GM23338 (cell line): ENCODE data around the gene IARS2. TPM values are rescaled to one million over a fixed set of nuclear protein-coding genes. Genes with fewer than 3 reads are reported as not detected.

Experiments
- ATAC-seq: fragments of 200-7000 bp; cut with Tn5 transposase; 3 replicates; pipeline ENCODE4 v1.9.1; 2020
- DNase-seq: peaks from one replicate; pipeline ENCODE4 v3.0.0-alpha.2; 2015; ENCODE audit warnings: low spot score
- H2AFZ ChIP-seq: fragments of 200-600 bp; sonication (generic); 2 replicates; pipeline ENCODE4 v1.8.0; 2016; ENCODE audit warnings: antibody characterized with exemption, mild to moderate bottlenecking, moderate library complexity
- H3F3A ChIP-seq: fragments of 200-600 bp; sonication (generic); replicated peaks from 2 replicates; pipeline ENCODE4 v1.8.0; 2017; ENCODE audit warnings: antibody characterized with exemption, mixed run types, low read depth
- H3K27ac ChIP-seq: fragments of 200-600 bp; sonication (generic); 2 replicates; pipeline ENCODE4 v1.6.1; 2016; ENCODE audit warnings: low read depth
- H3K27me3 ChIP-seq: fragments of 200-600 bp; sonication (generic); 2 replicates; pipeline ENCODE4 v1.8.0; 2016; ENCODE audit warnings: mild to moderate bottlenecking, mixed run types, moderate library complexity; ENCODE audit not compliant: insufficient read depth
- H3K36me3 ChIP-seq: fragments of 200-600 bp; sonication (generic); 2 replicates; pipeline ENCODE4 v1.8.0; 2016; ENCODE audit warnings: mild to moderate bottlenecking; ENCODE audit not compliant: insufficient read depth
- H3K4me1 ChIP-seq: fragments of 200-600 bp; sonication (generic); 2 replicates; pipeline ENCODE4 v1.8.0; 2016; ENCODE audit warnings: mild to moderate bottlenecking, moderate library complexity; ENCODE audit not compliant: insufficient read depth
- H3K4me2 ChIP-seq: fragments of 200-600 bp; sonication (generic); 2 replicates; pipeline ENCODE4 v1.7.1; 2017; ENCODE audit warnings: mixed run types
- H3K4me3 ChIP-seq: fragments of 200-600 bp; sonication (generic); 2 replicates; pipeline ENCODE4 v1.6.1; 2016; ENCODE audit warnings: mixed run types
- H3K79me2 ChIP-seq: fragments of 200-600 bp; sonication (generic); replicated peaks from 2 replicates; pipeline ENCODE4 v1.8.0; 2017; ENCODE audit warnings: mild to moderate bottlenecking; ENCODE audit not compliant: insufficient read depth
- H3K9me2 ChIP-seq: fragments of 200-600 bp; sonication (generic); 2 replicates; pipeline ENCODE4 v1.8.0; 2017; ENCODE audit not compliant: insufficient read depth
- H4K20me1 ChIP-seq: fragments of 200-600 bp; sonication (generic); replicated peaks from 2 replicates; pipeline ENCODE4 v1.8.0; 2017; ENCODE audit warnings: mild to moderate bottlenecking; ENCODE audit not compliant: insufficient read depth
- H3K27ac Mint-ChIP-seq: 2 replicates; pipeline ENCODE4 v1.8.0; 2020; ENCODE audit warnings: inconsistent platforms, mild to moderate bottlenecking, moderate library complexity, mixed read lengths
- H3K27me3 Mint-ChIP-seq: 3 replicates; pipeline ENCODE4 v1.8.0; 2022; ENCODE audit warnings: low read depth, mild to moderate bottlenecking, moderate library complexity, mixed read lengths, inconsistent platforms; ENCODE audit not compliant: insufficient read depth, poor library complexity
- H3K36me3 Mint-ChIP-seq: 3 replicates; pipeline ENCODE4 v1.8.0; 2021; ENCODE audit warnings: low read depth, mild to moderate bottlenecking, inconsistent platforms, moderate library complexity, mixed read lengths
- H3K4me1 Mint-ChIP-seq: 3 replicates; pipeline ENCODE4 v1.8.0; 2020; ENCODE audit warnings: mild to moderate bottlenecking, inconsistent platforms, mixed read lengths
- H3K4me3 Mint-ChIP-seq: 3 replicates; pipeline ENCODE4 v1.8.0; 2021; ENCODE audit warnings: moderate library complexity, mild to moderate bottlenecking, inconsistent platforms, mixed read lengths
- H3K9me3 Mint-ChIP-seq: 3 replicates; pipeline ENCODE4 v1.8.0; 2020; ENCODE audit warnings: moderate library complexity, mild to moderate bottlenecking, inconsistent platforms, mixed read lengths
- CREB1 ChIP-seq: fragments of 250-450 bp; sonication (Bioruptor Pico); IDR thresholded peaks from 2 replicates; pipeline ENCODE4 v1.5.0; 2020; ENCODE audit warnings: low read depth, mild to moderate bottlenecking, moderate library complexity
- EZH2 ChIP-seq: fragments of 200-600 bp; sonication (generic); IDR thresholded peaks from one replicate; pipeline ENCODE4 v1.8.0; 2017; ENCODE audit warnings: antibody characterized with exemption, mild to moderate bottlenecking, low read depth; ENCODE audit not compliant: unreplicated experiment
- EZH2phosphoT487 ChIP-seq: fragments of 200-600 bp; sonication (generic); IDR thresholded peaks from one replicate; pipeline ENCODE4 v1.8.1; 2018; ENCODE audit warnings: antibody characterized with exemption; ENCODE audit not compliant: unreplicated experiment
- JUNB ChIP-seq: IDR thresholded peaks from one replicate; pipeline ENCODE4 v1.6.1; 2016; ENCODE audit warnings: antibody characterized with exemption; ENCODE audit not compliant: unreplicated experiment
- POLR2AphosphoS5 ChIP-seq: IDR thresholded peaks from 2 replicates; pipeline ENCODE4 v1.6.1; 2016; ENCODE audit warnings: antibody characterized with exemption, low read depth
- REST ChIP-seq: IDR thresholded peaks from one replicate; pipeline ENCODE4 v1.6.1; 2018; ENCODE audit warnings: antibody characterized with exemption; ENCODE audit not compliant: unreplicated experiment
- STAT1 ChIP-seq: IDR thresholded peaks from one replicate; pipeline ENCODE4 v1.6.1; 2016; ENCODE audit warnings: antibody characterized with exemption; ENCODE audit not compliant: unreplicated experiment
- ZNF114 ChIP-seq: fragments of 250-450 bp; sonication (Bioruptor Pico); IDR thresholded peaks from 2 replicates; pipeline ENCODE4 v1.5.0; 2020; ENCODE audit warnings: mild to moderate bottlenecking, moderate library complexity
- polyA plus RNA-seq: library from polyadenylated mRNA; unstranded; fragments of >200 nt; fragmentation: Nextera tagmentation; extraction: Ambion mirVana; gene quantifications from 2 replicates; pipeline ENCODE4 v1.2.1, GENCODE V29; 2016
- total RNA-seq: library from RNA; depleted of rRNA; stranded (reverse); fragments of >200 nt; shearing (Covaris generic); gene quantifications from 2 replicates; pipeline ENCODE4 v1.2.3, GENCODE V29; 2014
- TF ChIP-seq, protein P1 (sequence below): fragments of 250-450 bp; sonication (Bioruptor Pico); IDR thresholded peaks from 2 replicates; pipeline ENCODE4 v1.5.0; 2020; ENCODE audit warnings: mild to moderate bottlenecking, moderate library complexity
- TF ChIP-seq, protein P2 (sequence below): IDR thresholded peaks from 2 replicates; pipeline ENCODE4 v1.6.1; 2016; ENCODE audit warnings: antibody characterized with exemption
- TF ChIP-seq, protein P3 (sequence below), 2 experiments: fragments of 200-600 bp in 1 of 2; sonication (generic) in 1 of 2; conservative IDR thresholded peaks; 2 replicates each; pipeline versions ENCODE4 v1.5.1 to v1.6.1; 2016 to 2017; ENCODE audit warnings: antibody characterized with exemption in 2 of 2, low read depth in 2 of 2, mild to moderate bottlenecking in 2 of 2, moderate library complexity in 1 of 2

IARS2 gene
- total and polyA plus RNA-seq, 2 experiments from 2014 or later: 33.3 to 75.6 TPM

- H3K4me1 Mint-ChIP-seq: peaks cover 9% of the 10 kb centered on the region
- Histone ChIP-seq H3K79me2 (no peaks in the 10 kb centered on the region), H3K36me3 (peaks cover 2% of the 10 kb centered on the region; the same call in 1 of the 2 replicates), H3K4me3 (no peak overlapping the region), H3K27me3 (no peaks in the 10 kb centered on the region), H2AFZ (no peak overlapping the region), H4K20me1 (no peaks in the 10 kb centered on the region), H3K4me2 (no peak overlapping the region), H3K27ac (no peak overlapping the region), H3K9me2 (no peaks in the 10 kb centered on the region), H3F3A (no peaks in the 10 kb centered on the region), H3K4me1 (peaks cover 14% of the 10 kb centered on the region; the same call in 1 of the 2 replicates)
- H3K9me3 Mint-ChIP-seq: no peaks in the 10 kb centered on the region
- H3K27ac Mint-ChIP-seq: no peak overlapping the region
- no peak overlapping the region for H3K4me3 Mint-ChIP-seq
- H3K27me3 Mint-ChIP-seq: peaks cover 2% of the 10 kb centered on the region
- TF ChIP-seq, protein P1, sequence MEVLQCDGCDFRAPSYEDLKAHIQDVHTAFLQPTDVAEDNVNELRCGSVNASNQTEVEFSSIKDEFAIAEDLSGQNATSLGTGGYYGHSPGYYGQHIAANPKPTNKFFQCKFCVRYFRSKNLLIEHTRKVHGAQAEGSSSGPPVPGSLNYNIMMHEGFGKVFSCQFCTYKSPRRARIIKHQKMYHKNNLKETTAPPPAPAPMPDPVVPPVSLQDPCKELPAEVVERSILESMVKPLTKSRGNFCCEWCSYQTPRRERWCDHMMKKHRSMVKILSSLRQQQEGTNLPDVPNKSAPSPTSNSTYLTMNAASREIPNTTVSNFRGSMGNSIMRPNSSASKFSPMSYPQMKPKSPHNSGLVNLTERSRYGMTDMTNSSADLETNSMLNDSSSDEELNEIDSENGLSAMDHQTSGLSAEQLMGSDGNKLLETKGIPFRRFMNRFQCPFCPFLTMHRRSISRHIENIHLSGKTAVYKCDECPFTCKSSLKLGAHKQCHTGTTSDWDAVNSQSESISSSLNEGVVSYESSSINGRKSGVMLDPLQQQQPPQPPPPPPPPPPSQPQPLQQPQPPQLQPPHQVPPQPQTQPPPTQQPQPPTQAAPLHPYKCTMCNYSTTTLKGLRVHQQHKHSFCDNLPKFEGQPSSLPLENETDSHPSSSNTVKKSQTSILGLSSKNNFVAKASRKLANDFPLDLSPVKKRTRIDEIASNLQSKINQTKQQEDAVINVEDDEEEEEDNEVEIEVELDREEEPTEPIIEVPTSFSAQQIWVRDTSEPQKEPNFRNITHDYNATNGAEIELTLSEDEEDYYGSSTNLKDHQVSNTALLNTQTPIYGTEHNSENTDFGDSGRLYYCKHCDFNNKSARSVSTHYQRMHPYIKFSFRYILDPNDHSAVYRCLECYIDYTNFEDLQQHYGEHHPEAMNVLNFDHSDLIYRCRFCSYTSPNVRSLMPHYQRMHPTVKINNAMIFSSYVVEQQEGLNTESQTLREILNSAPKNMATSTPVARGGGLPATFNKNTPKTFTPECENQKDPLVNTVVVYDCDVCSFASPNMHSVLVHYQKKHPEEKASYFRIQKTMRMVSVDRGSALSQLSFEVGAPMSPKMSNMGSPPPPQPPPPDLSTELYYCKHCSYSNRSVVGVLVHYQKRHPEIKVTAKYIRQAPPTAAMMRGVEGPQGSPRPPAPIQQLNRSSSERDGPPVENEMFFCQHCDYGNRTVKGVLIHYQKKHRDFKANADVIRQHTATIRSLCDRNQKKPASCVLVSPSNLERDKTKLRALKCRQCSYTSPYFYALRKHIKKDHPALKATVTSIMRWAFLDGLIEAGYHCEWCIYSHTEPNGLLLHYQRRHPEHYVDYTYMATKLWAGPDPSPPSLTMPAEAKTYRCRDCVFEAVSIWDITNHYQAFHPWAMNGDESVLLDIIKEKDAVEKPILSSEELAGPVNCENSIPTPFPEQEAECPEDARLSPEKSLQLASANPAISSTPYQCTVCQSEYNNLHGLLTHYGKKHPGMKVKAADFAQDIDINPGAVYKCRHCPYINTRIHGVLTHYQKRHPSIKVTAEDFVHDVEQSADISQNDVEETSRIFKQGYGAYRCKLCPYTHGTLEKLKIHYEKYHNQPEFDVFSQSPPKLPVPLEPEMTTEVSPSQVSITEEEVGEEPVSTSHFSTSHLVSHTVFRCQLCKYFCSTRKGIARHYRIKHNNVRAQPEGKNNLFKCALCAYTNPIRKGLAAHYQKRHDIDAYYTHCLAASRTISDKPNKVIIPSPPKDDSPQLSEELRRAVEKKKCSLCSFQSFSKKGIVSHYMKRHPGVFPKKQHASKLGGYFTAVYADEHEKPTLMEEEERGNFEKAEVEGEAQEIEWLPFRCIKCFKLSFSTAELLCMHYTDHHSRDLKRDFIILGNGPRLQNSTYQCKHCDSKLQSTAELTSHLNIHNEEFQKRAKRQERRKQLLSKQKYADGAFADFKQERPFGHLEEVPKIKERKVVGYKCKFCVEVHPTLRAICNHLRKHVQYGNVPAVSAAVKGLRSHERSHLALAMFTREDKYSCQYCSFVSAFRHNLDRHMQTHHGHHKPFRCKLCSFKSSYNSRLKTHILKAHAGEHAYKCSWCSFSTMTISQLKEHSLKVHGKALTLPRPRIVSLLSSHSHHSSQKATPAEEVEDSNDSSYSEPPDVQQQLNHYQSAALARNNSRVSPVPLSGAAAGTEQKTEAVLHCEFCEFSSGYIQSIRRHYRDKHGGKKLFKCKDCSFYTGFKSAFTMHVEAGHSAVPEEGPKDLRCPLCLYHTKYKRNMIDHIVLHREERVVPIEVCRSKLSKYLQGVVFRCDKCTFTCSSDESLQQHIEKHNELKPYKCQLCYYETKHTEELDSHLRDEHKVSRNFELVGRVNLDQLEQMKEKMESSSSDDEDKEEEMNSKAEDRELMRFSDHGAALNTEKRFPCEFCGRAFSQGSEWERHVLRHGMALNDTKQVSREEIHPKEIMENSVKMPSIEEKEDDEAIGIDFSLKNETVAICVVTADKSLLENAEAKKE: no peak
- TF ChIP-seq REST (no peak), POLR2AphosphoS5 (no peak), STAT1 (no peak), EZH2 (no peak), EZH2phosphoT487 (no peak), CREB1 (CRISPR knock-in tag) (no peak), JUNB (no peak), ZNF114 (CRISPR knock-in tag) (no peak)
- TF ChIP-seq, protein P2, sequence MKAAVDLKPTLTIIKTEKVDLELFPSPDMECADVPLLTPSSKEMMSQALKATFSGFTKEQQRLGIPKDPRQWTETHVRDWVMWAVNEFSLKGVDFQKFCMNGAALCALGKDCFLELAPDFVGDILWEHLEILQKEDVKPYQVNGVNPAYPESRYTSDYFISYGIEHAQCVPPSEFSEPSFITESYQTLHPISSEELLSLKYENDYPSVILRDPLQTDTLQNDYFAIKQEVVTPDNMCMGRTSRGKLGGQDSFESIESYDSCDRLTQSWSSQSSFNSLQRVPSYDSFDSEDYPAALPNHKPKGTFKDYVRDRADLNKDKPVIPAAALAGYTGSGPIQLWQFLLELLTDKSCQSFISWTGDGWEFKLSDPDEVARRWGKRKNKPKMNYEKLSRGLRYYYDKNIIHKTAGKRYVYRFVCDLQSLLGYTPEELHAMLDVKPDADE: no peak
- TF ChIP-seq, protein P3, sequence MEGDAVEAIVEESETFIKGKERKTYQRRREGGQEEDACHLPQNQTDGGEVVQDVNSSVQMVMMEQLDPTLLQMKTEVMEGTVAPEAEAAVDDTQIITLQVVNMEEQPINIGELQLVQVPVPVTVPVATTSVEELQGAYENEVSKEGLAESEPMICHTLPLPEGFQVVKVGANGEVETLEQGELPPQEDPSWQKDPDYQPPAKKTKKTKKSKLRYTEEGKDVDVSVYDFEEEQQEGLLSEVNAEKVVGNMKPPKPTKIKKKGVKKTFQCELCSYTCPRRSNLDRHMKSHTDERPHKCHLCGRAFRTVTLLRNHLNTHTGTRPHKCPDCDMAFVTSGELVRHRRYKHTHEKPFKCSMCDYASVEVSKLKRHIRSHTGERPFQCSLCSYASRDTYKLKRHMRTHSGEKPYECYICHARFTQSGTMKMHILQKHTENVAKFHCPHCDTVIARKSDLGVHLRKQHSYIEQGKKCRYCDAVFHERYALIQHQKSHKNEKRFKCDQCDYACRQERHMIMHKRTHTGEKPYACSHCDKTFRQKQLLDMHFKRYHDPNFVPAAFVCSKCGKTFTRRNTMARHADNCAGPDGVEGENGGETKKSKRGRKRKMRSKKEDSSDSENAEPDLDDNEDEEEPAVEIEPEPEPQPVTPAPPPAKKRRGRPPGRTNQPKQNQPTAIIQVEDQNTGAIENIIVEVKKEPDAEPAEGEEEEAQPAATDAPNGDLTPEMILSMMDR (conservative IDR thresholded peaks at IDR 0.05; ENCODE audit: low read depth in 2 of 2): no peak
- DNase-seq: no peak
- peaks cover 11% of the 10 kb centered on the region for H3K36me3 Mint-ChIP-seq
- no peak for ATAC-seq
These were observed 31.3 kb upstream of the IARS2 start for GRCh38 chr1:220062629-220063028.
